HS-5 (cell line): Measurements from ENCODE around the gene PLA2G2C.
"Not testable (repeated sequence)": the region's sequence is repeated elsewhere in the genome, so short reads cannot be mapped to it uniquely, and the experiment has no call there.

ENCODE experiments used
- DNase-seq: peaks from one replicate; pipeline ENCODE4 v3.0.0-alpha.2; 2012; ENCODE audit warnings: low read depth

Gene PLA2G2C

DNA sequence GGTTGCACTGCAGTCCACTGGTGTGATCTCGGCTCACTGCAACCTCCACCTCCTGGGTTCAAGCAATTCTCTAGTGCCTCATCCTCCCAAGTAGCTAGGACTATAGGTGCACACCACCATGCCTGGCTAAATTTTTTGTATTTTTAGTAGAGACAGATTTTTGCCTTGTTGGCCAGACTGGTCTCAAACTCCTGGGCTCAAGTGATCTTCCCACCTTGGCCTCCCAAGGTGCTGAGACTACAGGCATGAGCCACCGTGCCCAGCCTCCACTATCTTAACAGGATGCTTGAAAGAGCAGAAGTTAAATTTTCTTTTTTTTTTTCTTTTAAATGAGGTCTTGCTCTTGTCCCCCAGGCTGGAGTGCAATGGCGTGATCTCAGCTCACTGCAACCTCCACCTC, 55.8 kb downstream of the PLA2G2C start:
- not testable (repeated sequence) for DNase-seq

DNA sequence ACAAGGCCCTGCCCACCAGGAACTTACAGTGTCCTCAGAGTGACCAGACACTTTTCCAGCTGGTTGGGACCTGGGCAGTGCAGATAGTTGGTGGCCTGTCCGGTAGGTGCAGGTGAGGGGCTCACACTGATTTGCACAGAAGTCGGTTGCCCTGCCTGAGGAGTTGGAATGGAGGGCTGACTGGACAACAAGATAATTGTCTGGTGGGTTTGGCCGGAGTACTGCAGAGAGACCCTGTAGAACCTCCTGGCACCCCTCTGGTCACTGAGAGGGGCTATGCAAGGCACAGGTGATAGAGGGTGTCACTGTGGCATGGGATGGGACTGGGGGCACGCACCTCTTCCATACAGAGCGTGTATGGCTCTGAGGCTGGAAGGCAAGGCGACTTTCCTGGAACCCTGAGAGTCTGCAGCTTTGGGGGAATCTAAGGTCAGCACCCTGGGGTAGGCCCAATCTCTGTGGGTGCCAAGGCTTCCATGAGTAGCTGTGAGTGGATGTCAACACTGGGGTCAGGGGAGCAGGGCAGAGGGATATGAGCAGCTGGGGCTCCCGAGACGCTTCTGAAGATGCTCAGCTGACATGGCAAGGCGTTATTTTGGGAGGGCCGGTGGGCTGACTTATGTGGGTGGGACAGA, 59.4 kb downstream of the PLA2G2C start:
- no peak for DNase-seq

DNA sequence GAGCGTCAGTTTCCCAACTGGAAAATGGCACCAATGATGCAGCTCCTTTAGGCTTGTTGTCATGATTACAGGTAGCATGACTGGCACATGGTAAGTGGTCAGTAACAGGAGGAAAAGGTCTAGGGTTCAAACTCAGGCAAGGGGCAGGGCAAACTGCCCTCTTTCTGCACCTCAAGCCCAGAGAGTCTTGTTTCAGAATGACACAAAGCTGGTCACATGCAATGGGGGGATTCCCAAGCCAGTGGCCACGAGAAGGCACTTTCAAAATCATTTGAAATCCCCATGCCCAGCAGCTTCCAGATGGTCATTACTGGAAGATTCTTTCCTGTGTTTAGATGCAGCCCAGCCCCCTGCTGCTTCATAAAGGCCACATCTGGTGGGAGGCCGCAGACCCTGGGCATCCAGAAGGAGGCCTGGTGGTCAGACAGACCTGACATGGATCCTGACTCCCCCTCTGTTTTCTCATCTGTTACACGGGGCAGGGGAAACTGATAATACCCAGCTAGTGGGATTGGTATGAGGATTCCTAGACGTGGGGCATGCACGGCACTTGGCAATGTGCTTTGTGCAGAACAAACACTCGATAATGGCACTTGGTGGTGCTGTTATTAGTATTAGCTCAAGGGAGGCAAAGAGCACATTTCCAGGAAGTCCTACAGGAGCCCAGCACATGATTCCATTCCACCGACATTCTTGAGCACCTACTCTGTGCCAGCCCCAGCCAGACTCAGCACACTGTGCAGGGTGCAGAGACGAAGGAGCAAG, 60.1 kb downstream of the PLA2G2C start:
- DNase-seq = no peak

DNA sequence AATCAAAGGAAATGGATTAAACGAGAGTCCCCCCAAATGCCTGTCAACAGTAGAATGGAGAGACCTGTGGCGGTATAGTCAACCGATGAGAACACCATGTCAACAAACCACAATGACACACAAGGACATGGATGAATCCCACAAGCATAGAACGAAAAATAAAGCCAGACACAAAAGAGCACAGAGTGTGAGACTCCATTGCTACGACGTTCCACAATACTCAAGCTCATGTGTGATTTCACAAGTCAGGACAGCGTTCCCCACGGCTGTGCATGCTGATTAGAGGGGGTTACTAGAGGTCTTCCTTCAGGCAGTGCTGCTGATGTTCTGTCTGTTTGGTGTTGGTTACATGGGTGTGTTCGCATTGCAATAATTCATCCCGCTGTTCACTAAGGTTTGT, 61.2 kb downstream of the PLA2G2C start:
- DNase-seq = no peak

DNA sequence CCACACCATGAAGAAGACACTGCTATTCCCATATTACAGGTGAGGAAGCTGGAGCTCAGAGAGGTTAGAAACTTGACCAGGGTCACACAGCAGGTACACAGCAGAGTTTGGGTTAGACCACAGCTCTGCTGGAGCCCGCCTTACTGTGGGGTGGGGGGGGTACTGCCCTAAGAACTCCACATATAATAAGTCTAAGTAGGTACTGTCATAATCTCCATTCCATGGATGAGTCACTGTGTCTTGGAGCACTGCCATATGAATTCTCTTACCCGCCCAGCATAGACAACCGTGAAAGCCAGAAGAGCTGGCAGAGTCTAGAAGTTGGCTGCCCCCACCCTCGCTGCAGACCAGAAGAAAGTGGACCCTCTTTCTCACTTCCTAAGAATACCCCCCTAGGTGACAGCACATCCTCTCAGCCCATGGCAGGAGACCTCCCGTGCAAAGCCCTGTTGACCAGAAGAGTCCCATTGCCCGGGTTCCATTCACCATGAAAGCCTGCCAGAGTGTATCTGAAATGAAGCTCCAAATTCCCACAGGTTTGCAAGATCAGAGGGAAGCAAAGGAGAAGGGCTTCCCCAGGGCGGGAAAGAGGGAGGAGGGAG, 61.8 kb downstream of the PLA2G2C start:
- DNase-seq = peak; percentile 68

DNA sequence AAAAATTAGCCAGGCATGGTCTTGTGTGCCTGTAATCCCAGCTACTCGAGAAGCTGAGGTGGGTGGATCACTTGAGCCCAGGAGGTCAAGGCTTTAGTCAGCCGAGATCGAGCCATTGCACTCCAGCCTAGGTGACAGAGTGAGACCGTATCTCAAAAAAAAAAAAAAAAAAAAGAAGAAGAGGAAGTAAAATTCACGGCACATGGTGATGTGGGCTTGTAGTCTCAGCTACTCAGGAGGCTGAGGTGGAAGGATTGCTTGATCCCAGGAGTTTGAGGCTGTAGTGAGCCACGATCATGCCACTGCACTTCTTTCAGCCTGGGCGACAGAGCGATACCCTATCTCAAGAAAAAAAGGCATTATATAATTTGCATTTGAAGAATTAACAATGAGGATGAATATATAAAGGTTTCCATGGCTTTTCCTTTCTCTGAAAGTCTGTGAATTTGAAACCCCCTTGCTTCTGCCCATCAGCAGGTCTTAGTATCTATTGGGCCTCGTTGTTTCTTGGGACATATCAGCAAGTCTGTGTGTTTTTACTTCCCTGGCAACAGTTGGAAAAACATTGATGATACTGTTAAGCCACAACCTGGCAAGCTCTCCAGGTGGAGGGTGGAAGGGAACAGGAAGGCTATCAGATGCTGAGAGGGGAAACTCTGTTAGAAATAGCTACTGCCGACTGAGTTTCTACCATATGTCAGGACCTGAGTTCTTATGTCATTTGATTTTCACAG, 62.4 kb downstream of the PLA2G2C start:
- DNase-seq = no peak

DNA sequence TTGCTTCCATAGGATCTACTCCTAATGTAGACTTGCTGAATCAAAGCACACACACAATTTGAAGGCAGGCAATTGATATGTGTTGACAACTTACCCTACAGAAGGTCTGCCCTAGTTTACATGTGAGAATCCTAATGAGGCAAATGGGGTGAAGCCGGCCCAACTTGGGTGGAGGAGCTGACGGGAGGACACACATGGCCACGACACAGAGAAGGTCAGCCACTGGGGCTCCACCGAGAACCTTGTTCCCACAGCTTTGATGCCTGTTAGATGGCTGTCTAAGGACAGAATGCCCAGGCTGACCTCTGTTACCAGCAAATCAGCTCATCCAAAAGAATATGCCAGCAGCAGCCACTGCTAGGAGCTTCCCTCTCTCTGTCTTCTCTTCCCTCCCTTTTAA, 65.5 kb downstream of the PLA2G2C start:
- DNase-seq = no peak

DNA sequence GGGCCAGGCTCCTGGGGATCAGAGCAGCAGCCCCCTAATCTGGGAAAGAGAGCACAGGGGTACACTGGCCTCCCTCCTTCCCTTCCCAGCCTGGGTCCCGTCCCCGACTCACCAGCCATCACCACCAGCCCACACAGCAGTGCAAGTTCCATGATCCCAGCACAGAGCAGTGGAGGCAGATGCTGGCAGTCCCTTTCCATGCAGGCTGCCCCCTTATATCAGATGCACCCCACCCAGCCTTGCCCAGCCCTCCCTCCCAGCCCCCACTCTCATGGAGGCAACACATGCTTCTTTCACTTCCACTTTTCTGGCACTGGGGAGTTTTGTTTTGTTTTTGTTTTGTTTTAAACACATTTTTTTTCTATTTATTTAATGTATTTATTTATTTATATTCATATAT, 67.0 kb downstream of the PLA2G2C start, which contains the start of gene PLA2G2D:
Gene PLA2G2D, minus strand, starts transcription at position 190 of the 400 bp plus-strand sequence. Its CDS starts 38 bp downstream, at position 152.
- DNase-seq = no peak

DNA sequence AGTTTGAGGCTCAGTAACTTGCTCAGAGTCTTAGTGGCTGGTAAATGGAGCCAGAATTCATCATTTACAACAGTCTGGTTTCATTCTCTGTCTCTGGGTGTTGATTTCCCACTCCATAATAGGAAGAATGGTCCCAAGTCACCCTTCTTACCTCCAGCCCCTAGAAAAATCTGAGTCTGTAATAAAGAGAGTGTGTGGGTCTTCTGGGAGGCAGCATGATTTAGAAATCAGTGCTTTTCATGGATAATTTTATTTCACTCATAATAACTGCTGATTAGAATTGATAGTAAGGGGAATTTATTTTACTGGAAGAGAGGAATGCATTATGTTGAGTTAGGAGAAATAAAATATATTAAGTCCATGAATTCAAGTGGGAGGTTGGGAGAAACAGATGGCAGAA, 69.1 kb downstream of the PLA2G2C start:
- no peak for DNase-seq

DNA sequence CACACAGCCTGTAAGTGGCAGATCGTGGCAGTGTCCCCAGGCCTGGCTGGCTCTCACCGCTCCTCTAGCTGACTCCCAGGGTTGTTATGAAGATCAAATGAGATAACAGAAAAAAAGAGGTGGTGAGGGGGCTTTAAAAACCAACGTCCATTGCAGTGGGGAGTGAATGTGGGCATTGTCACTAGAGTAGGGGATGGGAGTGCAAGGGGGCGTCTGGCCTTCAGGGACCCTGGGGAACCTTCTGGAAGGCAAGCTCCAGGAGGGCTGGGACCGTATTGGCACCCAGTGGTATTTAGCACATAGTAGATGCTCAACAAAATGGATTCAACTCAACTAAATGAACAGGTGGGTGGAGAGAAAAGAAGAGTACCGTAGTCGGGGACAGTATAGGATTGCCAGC, 70.4 kb downstream of the PLA2G2C start:
- DNase-seq = no peak

DNA sequence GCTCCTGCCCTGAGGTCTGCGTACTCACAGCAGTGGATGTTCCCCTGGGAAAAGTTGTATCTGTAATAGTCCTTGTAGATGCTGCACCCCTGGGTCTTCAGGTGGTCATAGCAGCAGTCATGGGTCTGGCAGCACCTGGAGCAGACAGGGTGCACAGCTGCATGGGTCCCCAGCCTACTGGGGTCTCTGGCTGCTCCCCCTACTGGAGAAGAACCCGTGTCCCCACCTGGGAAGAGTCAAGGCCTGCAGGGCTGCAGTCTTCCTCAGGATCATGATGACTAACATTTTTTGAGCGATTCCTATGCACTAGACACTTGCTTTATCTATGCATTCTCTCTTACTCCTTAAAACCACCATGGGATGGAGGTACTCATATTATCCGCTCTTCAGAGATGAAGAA, 70.8 kb downstream of the PLA2G2C start:
- no peak for DNase-seq

DNA sequence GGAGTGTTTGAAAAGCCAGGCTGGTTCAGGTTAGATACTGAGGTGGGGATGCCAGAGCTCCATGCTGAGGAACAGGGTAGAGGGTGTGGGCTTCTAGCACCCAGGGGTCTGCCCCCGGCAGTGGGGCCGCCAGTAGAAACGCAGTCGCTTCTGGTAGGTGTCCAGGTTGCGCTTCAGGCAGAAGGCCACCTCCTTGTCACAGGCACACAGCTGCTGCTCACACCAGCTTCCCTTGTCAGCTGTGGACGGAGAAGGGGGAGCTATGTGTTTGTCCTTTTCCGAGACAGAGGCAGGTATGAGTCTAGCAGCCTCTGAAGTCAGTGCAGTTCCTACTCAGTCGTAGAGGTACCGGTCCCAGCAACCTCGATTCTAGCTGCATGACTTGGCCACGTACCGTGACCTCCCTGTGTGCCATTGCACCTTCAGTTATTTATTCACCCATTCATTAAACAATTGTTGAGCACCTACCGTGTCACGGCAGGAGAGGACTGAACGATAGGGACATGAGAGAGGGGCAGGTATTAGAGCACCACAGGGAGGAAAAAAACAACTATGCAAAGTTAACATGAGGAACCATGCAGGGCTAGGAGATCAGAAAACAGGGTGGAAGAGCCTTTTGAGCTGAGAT, 72.2 kb downstream of the PLA2G2C start:
- DNase-seq = no peak
